ENCODE results near the gene FOXN3.

Gene FOXN3

DNA sequence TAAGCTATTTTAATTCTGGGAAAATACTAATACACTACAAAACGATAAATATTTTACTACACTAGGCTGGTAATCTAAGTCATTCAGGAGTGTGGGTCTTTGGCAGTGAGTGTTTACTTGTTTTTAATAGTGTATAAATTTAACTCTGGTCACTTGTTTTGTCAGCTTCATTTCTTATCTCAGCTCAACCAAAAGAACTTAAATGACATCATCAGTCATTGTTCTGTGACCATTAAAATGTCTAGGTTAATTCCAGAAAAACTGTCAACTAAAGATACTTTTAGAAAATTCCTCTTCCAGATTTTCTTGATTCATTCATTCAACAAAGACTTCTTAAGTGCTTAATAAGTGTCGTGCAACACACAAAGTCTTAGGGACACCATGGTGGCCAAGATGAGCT lies 102.8 kb downstream of the FOXN3 start:
- no peak for DNase-seq (ENCODE audit: low read depth)
- TF ChIP-seq MYC (IDR thresholded peaks at IDR 0.05; ENCODE audit: low read depth, low read length) (no peak), POLR2A (IDR thresholded peaks at IDR 0.05; ENCODE audit: extremely low read depth, insufficient read length) (no peak)
- TF ChIP-seq, protein P1, sequence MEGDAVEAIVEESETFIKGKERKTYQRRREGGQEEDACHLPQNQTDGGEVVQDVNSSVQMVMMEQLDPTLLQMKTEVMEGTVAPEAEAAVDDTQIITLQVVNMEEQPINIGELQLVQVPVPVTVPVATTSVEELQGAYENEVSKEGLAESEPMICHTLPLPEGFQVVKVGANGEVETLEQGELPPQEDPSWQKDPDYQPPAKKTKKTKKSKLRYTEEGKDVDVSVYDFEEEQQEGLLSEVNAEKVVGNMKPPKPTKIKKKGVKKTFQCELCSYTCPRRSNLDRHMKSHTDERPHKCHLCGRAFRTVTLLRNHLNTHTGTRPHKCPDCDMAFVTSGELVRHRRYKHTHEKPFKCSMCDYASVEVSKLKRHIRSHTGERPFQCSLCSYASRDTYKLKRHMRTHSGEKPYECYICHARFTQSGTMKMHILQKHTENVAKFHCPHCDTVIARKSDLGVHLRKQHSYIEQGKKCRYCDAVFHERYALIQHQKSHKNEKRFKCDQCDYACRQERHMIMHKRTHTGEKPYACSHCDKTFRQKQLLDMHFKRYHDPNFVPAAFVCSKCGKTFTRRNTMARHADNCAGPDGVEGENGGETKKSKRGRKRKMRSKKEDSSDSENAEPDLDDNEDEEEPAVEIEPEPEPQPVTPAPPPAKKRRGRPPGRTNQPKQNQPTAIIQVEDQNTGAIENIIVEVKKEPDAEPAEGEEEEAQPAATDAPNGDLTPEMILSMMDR (IDR thresholded peaks at IDR 0.05; ENCODE audit: low read depth, low read length): no peak
- TF ChIP-seq, protein P2, sequence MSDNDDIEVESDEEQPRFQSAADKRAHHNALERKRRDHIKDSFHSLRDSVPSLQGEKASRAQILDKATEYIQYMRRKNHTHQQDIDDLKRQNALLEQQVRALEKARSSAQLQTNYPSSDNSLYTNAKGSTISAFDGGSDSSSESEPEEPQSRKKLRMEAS (IDR thresholded peaks at IDR 0.05; ENCODE audit: low read depth, low read length): no peak
- no peak overlapping the region for H3K4me3 ChIP-seq (ENCODE audit: low read depth, low read length)

DNA sequence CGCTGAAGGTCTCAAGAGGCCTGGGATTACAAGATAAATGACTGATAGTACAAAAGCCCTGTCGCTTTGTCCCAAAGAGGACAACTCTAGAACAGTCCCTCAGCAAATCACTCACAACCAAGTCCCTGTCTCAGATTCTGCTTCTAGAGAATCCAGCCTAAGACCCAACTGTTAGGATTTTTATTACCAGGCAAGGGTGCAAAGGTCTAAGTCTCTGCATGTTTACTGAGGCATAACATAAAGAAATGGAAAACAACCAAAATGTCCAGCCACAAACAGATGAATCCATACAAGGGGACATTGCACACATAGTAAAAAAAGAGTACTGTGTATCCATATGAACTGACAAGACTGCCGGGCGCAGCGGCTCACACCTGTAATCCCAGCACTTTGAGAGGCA lies 104.1 kb downstream of the FOXN3 start:
- TF ChIP-seq MYC (IDR thresholded peaks at IDR 0.05; ENCODE audit: low read depth, low read length) (no peak), POLR2A (IDR thresholded peaks at IDR 0.05; ENCODE audit: extremely low read depth, insufficient read length) (no peak)
- TF ChIP-seq, protein P1 (IDR thresholded peaks at IDR 0.05; ENCODE audit: low read depth, low read length): no peak
- TF ChIP-seq, protein P2 (IDR thresholded peaks at IDR 0.05; ENCODE audit: low read depth, low read length): no peak
- DNase-seq (ENCODE audit: low read depth): no peak
- no peak overlapping the region for H3K4me3 ChIP-seq (ENCODE audit: low read depth, low read length)

DNA sequence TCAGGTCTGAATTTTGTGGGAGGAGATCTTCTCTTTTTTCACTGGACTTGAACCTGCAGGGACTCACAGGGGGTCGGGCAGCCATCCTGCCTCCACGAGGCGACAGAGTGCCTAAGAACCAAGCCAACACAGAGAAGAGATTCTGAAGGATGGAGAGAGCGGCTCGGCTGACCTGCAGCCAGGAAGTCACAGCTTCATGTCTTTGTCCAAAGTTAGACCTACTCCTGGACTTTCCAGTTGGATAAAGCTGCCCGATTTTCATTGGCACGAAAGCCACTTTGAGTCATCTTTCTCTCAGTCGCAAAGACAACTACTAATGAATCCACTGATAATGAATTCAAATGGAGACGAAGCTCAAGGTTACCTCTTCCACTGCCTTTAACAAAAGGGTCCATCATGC lies 106.8 kb downstream of the FOXN3 start:
- no peak for DNase-seq (ENCODE audit: low read depth)
- H3K4me3 ChIP-seq (ENCODE audit: low read depth, low read length): no peak overlapping the region
- TF ChIP-seq, protein P2 (IDR thresholded peaks at IDR 0.05; ENCODE audit: low read depth, low read length): no peak
- TF ChIP-seq POLR2A (IDR thresholded peaks at IDR 0.05; ENCODE audit: extremely low read depth, insufficient read length): no peak
- TF ChIP-seq, protein P1 (IDR thresholded peaks at IDR 0.05; ENCODE audit: low read depth, low read length): no peak
- no peak for TF ChIP-seq MYC (IDR thresholded peaks at IDR 0.05; ENCODE audit: low read depth, low read length)

DNA sequence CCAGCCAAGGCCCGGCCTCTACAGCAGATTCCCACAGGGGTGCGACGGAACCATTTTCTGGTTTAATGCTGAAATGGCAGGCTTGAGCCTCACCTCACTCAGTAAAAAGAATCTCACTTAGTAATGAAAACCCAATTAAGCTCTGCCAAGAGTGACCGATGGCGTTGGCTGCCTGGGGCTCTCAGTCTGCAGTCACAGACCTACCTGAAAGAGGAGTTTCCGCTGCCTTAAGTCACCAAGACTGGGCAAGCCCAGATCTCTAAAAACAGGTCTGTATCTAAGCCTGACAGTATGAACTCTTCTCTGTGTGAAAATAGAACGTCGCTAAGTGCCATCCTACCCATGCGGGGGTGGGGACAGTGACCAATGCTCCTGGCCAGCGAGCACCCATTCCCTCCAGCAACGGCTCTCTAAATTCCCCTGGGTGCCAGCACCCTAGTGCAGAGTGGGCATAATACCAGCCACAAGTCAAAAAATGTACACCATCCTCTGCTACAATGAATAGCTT lies 107.3 kb downstream of the FOXN3 start:
- TF ChIP-seq POLR2A (IDR thresholded peaks at IDR 0.05; ENCODE audit: extremely low read depth, insufficient read length) (no peak), MYC (IDR thresholded peaks at IDR 0.05; ENCODE audit: low read depth, low read length) (no peak)
- TF ChIP-seq, protein P1 (IDR thresholded peaks at IDR 0.05; ENCODE audit: low read depth, low read length): no peak
- TF ChIP-seq, protein P2 (IDR thresholded peaks at IDR 0.05; ENCODE audit: low read depth, low read length): no peak
- H3K4me3 ChIP-seq (ENCODE audit: low read depth, low read length): no peak overlapping the region
- no peak for DNase-seq (ENCODE audit: low read depth)

DNA sequence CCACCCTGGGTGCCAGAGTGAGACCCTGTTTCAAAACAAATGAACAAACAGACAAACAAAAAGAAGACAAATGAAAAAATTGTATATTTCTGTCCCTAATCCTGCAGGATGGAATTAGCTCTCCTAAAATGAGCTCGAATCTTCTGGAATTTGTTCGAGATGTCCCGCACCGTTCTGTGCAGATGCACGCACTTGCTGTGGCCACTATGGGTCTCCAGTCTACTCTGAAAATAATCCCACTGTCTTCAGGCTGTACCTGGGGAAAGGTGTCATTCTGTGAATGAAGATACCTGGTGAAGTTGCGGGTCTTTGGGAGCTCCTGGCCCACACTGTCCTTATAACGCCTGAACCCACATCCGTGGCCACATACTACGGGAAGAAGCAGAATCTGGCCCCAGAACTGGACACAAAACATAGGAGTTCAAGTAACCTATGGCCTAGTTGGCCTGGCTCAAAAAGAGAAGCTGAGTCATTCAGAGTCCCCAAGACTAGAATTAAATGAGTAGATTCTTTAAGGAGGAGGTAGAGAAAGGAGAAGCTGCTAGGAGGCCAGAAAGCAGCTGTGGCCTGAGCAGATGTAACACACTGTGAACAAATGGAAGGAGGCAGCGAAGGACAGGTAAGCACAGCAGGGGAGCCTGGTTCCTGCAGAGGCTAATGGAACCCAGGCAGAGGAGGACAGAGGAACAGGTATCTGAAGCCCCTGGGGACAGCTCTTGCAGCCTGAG lies 108.6 kb downstream of the FOXN3 start:
- H3K4me3 ChIP-seq (ENCODE audit: low read depth, low read length): no peak overlapping the region
- TF ChIP-seq POLR2A (IDR thresholded peaks at IDR 0.05; ENCODE audit: extremely low read depth, insufficient read length): no peak
- TF ChIP-seq, protein P1 (IDR thresholded peaks at IDR 0.05; ENCODE audit: low read depth, low read length): no peak
- no peak for TF ChIP-seq MYC (IDR thresholded peaks at IDR 0.05; ENCODE audit: low read depth, low read length)
- TF ChIP-seq, protein P2 (IDR thresholded peaks at IDR 0.05; ENCODE audit: low read depth, low read length): no peak
- peak; percentile 49 for DNase-seq (ENCODE audit: low read depth)
